HG02840 (cell line): ENCODE results near the gene PNKD.

Experiments
- ATAC-seq: cut with Tn5 transposase; IDR thresholded peaks from one replicate; pipeline ENCODE4 v1.9.1; 2021; ENCODE audit warnings: mild to moderate bottlenecking, moderate library complexity, moderate number of reproducible peaks; ENCODE audit not compliant: unreplicated experiment, low FRiP score

PNKD gene

DNA sequence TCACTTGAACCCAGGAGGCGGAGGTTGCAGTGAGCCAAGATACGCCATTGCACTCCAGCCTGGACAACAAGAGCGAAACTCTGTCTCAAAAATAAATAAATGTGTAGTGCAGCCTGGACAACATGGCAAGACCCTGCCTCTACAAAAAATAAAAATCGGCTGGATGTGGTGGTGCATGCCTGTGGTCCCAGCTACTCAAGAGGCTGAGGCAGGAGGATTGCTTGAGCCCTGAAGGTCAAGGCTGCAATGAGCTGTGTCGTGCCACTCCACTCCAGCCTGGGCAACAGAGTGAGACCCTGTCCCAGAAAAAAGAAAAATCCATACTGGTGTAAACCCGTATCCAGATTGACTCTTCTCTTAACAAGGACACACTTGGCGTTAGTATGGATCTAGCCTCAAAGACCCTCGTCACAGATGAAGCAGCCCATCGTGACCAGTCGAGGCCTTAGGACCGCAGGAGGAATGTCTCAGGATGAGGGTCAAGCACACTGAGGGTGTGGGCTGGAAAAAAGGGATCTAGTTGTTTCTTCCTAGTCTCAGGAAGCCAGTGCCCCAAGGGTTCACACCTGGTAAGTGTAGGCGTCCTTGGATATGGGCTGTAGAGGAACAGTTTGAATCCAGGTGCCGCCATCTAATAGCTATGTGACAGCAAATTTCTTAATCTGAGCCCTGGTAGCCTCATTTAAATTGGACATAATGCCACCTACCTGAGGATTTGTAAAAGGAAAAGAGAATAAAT, 13.5 kb upstream of the PNKD start:
- ATAC-seq: no peak

DNA sequence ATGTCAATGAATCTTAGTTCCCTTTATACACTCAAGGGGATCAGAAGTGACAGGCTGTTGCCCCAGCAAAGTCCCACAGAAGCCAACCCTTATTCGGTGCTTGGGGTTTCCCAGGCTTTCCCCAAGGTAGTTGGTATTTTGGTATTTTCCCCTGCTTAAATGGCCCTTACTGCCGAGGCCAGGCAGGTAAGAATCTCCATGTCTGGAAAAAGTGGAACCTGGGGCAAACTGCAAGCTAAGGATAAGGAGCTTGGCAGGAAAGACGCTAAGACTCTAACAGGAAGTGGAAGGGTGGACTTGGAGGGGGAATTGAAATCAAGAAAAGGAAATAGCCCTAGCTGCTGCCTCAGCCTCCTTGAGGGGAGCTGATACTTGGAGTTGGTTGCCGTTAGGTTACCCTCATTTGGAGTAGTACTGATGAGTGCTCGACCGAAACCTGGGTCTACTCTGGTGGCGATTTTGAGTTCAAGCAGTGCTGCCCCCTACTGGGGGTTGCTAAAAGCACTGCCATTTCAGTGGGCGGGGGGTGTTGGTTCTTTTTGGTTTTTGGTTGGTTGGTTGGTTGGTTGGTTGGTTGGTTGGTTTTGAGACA, 12.8 kb upstream of the PNKD start:
- ATAC-seq: no peak

DNA sequence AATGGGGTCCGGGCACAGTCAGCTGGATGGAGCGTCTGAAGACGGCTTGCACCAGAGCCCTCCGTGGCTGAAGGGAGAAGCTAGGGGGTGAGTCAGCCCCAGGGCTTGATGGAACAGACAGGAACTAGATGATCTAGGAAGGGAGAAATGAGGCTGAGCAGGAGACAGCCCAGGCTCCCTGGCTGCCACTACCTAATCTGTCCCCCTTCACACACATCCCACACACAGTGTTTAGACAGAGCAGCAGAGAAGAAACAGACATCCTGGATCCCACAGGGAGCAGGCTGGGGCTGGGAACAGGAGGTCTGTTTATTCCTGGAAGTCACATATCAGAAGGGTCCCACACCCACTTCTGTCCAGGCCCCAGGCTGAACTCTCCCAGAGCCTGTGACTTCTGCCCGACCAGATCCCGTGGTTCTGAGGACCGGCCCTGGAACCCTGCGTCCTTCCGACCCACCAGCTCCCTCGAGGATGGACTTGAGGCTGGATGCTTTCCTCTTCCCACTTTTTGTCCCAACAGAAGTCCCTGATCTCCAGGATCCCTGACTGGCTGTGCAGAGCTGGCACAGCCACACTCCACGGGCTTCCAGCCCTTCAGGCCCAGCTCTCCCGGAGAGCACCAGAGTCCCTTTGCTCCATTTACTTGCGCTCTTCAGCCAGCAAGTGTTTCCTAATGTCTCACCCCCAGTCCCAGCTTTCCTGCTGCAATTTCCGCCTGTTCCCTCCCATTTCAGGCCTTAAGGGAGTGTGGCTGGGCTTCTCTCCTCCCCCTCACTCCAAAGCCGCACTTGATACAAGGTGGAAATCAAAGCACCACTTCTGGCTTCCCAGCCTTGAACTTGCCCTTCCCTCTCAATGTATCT, 11.0 kb upstream of the PNKD start:
- ATAC-seq: no peak

DNA sequence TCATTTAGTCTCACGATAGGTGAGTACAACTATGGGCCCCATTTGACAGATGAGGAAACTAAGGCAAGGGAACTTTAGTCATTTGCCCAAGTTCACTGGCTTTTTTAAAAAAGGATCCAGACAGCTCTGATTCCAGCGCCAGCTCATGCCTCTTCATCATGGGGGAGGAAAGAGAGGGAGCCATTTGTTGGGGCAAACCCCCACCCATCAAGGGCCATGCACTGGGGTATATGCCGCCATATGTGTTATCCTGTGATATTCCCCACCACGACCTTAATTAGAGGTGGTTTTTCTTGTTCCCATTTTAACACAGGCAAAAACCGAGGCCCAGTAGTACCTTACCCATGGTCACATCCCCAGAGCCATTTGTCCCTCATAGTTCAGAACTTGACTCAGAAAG, 10.2 kb upstream of the PNKD start:
- ATAC-seq: no peak

DNA sequence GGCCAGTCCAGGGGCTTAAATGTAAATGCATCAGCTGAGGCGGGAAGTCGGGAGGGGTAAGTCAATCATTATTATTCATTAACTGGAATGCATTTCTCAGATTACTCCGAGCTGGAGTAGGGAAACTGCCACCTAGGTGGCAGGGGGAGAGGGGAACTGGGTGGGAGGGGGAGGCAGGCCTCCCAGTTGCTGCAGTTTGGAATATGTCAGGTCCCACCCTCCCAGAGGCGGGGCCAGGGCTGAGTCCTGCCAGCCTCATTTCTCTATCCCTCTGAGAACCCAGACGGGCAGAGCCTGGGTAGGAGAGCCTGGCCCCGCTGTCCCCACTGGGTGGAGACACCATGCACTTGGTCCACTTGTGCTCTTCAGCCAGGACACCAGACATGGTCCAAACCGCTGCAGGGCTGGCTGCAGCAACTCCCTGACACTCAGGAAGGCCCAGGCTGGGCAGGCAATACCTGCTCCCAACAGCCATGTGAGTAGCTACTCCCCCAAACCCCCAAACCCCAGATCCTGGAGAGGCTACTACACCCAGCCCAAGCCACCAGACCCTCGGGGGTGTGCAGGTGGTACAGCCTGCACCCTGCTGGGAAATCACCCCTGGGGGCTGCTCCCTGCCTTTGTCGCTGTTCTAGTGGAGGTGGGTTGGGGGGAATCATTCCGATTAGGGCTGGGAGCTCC, 9.4 kb upstream of the PNKD start, which contains the start of gene GPBAR1:
GPBAR1 (plus strand) TSS at position 274 of the 681 bp plus-strand sequence. CDS start 1,710 bp downstream, outside the sequence.
- no peak for ATAC-seq

DNA sequence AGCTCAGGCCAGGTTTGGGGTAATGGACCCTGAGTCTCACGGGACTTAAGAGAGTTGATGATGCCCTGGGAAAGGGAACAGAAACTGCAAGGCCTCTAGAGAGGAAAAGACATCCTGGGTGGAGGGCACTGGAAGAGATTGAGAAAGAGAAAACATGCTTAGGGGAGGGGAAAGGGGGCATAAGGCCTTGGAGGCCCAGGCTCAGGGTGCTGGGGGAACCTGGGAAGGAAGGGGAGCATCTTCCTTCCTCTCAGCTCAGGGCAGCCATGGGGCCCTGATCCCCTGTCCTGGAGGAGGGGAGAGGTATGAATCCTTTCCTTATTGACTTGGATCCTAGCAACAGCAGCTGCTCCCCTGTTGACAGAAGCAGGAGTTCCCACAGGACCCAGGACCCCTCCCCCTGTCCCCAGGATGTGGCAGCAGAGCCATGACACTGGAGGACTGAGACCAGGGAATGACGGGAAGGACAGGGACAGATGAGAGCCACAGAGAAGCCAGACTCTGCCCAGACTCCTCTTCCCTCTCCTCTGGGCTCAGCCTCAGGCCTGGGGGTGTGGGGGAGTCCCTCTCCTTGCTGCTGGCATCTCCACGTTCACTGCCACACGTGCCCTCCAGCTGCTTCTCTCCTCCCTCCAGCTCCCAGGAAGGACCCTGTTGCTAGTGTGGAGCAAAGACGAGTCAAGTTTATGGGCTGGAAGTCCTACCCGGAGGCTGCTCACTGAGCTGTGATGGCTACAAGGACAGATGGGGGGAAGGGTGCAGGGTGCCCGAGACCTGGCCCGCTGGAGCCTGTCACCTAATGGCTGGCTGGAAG, 8.7 kb upstream of the PNKD start:
- ATAC-seq: no peak

DNA sequence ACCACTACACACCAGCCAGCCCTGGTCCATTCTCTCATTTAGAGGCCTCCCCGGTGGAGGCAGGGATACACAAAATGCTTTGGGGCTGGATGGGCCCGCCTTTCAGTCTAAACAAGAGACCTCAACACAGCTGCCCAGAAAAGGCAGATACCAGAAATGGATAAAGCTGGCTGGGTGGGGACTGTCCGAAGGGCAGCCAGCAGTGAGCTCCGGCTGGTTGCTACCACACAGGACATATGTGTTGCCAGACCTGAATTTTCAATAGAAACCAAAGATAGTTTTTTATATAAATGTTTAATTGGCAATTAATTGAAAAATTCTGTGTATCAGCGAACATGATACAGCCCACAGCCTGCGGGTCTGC, 8.1 kb upstream of the PNKD start:
- no peak for ATAC-seq

DNA sequence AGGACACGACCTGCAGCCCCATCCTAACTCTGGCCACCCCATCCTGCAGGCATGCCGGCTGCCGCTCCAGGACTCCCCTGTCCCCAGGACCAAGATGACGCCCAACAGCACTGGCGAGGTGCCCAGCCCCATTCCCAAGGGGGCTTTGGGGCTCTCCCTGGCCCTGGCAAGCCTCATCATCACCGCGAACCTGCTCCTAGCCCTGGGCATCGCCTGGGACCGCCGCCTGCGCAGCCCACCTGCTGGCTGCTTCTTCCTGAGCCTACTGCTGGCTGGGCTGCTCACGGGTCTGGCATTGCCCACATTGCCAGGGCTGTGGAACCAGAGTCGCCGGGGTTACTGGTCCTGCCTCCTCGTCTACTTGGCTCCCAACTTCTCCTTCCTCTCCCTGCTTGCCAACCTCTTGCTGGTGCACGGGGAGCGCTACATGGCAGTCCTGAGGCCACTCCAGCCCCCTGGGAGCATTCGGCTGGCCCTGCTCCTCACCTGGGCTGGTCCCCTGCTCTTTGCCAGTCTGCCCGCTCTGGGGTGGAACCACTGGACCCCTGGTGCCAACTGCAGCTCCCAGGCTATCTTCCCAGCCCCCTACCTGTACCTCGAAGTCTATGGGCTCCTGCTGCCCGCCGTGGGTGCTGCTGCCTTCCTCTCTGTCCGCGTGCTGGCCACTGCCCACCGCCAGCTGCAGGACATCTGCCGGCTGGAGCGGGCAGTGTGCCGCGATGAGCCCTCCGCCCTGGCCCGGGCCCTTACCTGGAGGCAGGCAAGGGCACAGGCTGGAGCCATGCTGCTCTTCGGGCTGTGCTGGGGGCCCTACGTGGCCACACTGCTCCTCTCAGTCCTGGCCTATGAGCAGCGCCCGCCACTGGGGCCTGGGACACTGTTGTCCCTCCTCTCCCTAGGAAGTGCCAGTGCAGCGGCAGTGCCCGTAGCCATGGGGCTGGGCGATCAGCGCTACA, 7.4 kb upstream of the PNKD start:
- ATAC-seq: no peak

DNA sequence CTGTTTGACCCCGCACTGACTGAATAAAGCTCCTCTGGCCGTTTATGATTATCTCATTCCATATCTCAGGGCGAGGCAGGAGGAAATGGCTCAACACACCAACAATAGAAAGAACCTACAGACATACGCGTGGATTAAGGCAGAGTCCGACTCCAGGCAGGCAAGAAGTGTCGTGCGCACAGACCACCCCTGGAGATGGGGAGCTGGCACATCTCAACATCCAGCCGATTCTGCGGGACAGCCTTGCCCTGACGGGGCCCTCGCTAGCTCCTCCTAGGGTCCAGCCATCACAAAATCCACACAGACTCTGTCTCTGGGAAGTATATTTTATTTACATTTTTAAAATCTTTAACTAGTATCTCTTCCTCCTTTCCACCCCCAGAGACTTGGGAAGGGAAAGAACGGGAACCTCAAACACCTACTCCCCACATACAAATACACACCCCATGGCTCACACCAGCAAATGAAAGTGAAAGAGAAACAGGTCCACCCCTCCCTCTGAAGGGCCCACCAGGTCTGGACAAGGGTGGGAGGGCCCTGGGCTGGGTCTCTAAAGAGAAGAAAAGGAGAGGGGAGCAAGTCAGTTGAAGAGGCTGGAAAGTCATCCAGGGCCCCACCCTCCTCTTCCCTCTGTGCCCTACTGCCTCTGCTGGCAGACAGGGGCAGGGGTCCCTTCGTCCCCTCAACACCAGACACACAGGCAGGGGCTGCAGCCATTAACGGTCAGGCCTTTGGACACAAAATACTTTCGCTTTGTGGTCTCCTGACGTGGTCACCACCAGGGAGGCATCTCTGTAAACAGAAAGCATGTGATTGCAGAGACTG, 6.3 kb upstream of the PNKD start:
- ATAC-seq: no peak

DNA sequence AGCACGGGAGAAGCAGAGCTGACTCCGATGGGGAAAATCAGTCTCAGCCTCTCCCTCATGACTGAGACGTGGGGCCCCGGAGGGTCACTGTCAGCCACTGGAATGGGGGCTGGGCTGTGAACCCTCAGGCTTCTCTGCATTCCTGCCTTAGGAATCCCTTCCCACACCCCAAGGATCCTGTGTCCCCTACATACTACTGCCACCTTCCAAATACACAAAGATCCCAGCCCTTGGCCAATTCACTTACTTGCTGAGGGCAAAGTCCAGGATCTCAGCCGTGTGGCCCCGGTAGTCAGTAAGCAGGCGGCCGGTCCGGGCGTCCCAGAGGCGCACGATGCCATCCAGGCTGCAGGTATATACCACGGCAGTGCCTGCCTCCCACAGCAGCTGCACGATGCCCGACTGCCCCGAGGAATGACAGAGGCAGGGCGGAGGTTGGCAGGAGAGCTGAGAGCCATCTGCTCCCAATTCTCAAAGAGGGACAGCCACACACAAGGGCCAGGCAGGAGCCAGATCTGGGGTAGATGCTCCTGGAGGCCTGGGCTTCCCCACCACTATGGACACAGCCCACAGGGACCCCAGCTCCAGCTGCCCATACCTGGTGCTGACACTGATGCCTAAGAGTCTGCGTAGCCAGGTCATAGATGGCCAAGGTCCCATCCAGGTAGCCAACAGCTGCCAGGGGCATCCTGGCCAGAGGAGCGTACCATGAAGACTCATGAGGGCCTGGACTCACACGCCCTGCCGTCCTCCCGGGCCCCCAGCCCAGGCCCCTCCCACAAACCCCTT, 5.4 kb upstream of the PNKD start:
- no peak for ATAC-seq

DNA sequence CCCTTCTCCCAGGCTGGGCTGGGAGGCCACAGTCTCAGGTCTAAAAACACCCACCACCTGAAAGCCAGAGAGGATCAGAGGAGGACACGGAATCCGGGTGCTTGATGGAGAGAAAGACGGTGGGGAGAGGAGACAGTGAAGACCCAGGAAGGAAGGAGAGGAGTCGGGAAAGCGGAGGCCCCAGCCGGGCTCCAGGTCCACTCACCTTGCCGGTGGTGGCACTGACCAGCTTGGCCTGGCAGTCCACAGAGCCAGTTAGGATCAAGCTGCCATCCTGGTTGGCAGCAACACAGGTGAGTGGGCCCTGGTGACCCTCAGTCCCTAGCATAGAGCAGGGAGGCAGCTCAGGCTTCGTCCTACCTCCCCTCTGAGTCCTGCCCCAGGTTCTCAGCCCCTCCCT, 4.7 kb upstream of the PNKD start:
- no peak for ATAC-seq

DNA sequence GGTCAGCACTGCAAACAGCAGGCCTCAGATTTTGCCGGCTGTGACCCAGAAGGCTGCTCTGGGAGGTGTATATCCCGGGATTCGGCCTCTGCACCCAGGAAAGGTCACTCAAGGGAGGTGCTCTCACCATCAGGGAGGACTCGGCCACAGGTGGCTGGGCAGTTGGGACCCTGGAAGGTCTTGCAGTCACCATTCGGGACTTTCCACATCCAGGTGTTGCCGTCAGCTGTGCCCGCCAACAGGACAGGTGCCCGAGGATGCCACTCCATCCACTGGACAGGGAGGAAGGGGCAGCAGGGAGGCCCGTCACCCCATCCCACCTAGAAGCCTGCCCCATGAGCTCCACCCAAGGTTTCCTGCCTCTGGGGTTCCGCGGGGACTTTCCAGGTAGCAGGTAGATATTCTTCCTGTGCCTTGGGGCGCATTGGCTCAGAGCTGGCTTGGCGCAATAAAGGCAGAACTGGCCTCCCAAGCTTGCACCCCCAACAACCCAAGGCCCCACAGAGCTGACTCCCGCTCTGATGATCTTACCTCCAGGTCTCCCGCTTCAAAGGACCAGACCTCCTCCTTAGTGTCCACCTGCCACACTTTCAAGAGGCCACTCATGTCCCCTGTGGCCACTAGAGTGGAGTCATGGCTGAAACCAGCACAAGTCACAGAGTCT, 3.9 kb upstream of the PNKD start:
- ATAC-seq: no peak

DNA sequence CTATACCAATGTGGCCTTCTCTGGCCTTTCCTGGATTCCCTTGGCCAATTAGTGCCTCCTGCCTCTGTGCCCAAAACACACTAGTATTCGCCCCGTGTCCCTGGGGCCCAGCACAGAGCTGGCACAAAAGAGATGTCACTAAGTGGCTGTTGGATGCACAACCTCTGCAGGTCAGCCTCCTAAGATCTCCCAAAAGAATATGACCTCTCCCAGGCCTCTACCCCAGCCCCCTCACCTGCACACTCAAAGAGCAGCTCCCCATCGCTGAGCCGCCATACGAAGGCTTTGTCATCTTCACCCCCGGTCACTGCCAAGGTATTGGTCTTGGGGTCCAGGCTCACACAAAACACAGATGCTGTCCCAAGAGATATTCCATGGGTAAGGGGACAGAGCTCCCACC, 3.1 kb upstream of the PNKD start:
- no peak for ATAC-seq

DNA sequence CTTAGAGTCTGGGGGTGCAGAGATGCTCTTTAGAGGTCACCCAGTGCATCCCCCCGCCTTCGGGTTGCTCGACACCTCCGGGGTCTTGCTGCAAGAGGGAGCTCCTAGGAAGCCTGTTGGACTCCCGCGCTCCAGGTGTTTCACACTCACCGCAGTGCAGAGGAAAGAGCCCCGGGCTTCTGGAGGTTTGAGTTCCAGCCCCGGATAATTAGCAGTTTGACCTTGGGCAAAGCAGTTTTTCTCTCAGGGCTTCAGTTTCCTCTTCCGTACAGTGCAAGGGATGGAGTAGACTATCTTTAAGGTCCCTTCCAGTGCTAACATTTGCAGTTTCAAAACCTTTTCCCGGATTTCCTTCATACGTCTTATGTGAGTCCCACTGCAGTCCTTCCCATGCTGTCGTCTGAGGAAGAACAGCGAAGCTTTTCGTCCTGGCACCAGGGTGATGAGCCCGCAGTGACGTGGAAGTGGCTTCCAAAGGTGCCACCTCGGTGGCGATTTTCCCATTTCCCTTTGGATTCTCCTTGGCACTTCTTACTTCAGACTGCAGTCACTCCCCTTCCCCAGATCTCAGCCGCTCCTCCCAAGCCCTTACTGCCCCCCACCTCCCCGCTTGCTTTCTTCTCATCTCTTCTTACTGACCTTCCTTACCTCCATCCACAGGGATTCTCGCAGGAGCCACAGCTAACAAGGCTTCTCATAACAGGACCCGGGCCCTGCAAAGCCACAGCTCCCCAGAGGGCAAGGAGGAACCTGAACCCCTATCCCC, 585 bp downstream of the PNKD start:
- no peak for ATAC-seq

DNA sequence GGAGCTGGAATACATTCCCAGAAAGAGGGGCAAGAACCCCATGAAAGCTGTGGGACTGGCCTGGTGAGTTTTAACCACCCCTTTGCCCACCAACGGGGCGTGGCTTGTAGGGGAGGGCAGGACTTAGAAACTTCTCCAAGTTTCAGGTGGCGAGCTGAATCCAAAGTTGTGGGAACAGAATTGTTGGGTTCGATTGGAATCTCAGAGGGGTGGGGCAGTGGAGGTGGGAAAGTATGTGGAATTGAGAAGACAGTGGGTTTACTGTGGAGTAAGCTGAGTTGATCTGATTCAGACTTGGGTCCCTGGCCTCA, 1.1 kb downstream of the PNKD start:
- ATAC-seq: no peak

DNA sequence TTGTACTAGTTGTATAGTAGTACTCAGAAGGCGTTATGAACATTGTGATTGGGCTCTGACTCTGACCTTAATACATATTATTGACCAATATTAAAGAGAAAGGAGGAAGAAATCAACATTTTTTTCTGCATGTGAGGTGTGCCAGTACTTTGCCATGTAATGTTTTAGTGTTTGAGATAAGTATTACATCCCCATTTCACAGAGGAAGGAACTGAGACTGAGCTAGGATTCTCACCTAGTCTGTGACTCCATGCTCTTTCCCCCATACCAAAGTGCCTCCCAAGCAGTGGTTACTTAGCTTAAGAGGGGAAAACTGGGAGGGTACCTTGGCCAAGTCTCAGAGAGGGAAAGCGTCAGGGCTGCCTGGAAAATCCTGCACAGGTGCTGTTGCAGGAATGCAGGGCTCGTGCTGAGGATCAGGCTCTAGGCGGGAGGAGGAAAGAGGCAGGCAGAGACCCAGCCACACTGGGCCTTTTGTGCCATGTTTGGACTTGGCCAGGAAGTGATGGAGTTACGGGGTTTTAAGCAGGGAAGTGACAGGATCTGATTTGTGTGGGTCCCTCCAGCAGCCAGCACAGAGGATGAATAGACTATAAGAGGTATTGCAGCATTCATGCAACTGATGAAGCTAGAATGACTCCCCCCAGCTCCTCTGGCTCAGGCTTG, 1.7 kb downstream of the PNKD start:
- no peak for ATAC-seq
